Heart left ventricle (tissue), 16 donors: ENCODE measurements around the gene PRKCI. TPM values are rescaled to one million over a fixed set of nuclear protein-coding genes. Genes with fewer than 3 reads are reported as not detected.
"Not testable (repeated sequence)": the region's sequence is repeated elsewhere in the genome, so short reads cannot be mapped to it uniquely, and the experiment has no call there.

ENCODE experiments used
- ATAC-seq, 4 donors: fragments of 200-7000 bp; cut with Tn5 transposase; one replicate each; pipeline ENCODE4 v1.9.1; 2020 to 2022; ENCODE audit warnings: moderate library complexity in 4 of 4, mild to moderate bottlenecking in 3 of 4, moderate number of reproducible peaks in 1 of 4
- DNase-seq, 5 donors: peaks; one replicate each; pipeline ENCODE4 v3.0.0-alpha.2; 2020
- H3K27ac ChIP-seq, 12 donors: fragments of 200-600 bp; sonication (generic) in 4 of 12; one replicate each; pipeline versions ENCODE4 v1.5.0 to v1.8.0; 2016 to 2022; ENCODE audit warnings: mild to moderate bottlenecking in 2 of 12
- H3K27me3 ChIP-seq, 9 donors: fragments of 200-600 bp; sonication (generic) in 2 of 9; one replicate each; pipeline versions ENCODE4 v1.5.1 to v1.8.0; 2016 to 2022; ENCODE audit warnings: mild to moderate bottlenecking in 3 of 9
- H3K36me3 ChIP-seq, 9 donors: fragments of 200-600 bp; sonication (generic) in 2 of 9; one replicate each; pipeline versions ENCODE4 v1.5.0 to v1.8.0; 2018 to 2022; ENCODE audit warnings: mild to moderate bottlenecking in 2 of 9
- H3K4me1 ChIP-seq, 12 donors: fragments of 200-600 bp; sonication (generic) in 4 of 12; one replicate each; pipeline versions ENCODE4 v1.5.0 to v1.8.0; 2016 to 2022; ENCODE audit warnings: mild to moderate bottlenecking in 3 of 12
- H3K4me3 ChIP-seq, 12 donors: fragments of 200-600 bp; sonication (generic) in 4 of 12; one replicate each; pipeline versions ENCODE4 v1.5.0 to v1.8.0; 2017 to 2022; ENCODE audit warnings: mild to moderate bottlenecking in 9 of 12, moderate library complexity in 4 of 12
- H3K9me3 ChIP-seq, 12 donors: fragments of 200-600 bp; sonication (generic) in 4 of 12; one replicate each; pipeline versions ENCODE4 v1.5.0 to v1.8.0; 2016 to 2022; ENCODE audit warnings: mild to moderate bottlenecking in 1 of 12
- CTCF ChIP-seq, 12 donors: fragments of 200-600 bp; sonication (generic) in 4 of 12; IDR thresholded peaks; one replicate each; pipeline versions ENCODE4 v1.5.0 to v1.8.0; 2018 to 2022; ENCODE audit warnings: antibody characterized with exemption in 12 of 12, mild to moderate bottlenecking in 5 of 12
- POLR2A ChIP-seq, 2 donors: fragments of 450-650 bp; IDR thresholded peaks; one replicate each; pipeline ENCODE4 v1.6.1; 2017; ENCODE audit warnings: antibody characterized with exemption in 2 of 2, mild to moderate bottlenecking in 2 of 2, moderate library complexity in 2 of 2
- WGBS, 4 donors: extraction: QIAGEN DNeasy Blood & Tissue Kit in 2 of 4; methylation state at CpG; one replicate each; pipeline versions ENCODE4 v1.1.5 to v1.1.7; 2013 to 2018; 5-methylcytosine and 5-hydroxymethylcytosine counted together
- intact Hi-C, 10 donors: fragments of 100-400 bp; cut with DNase I; formaldehyde crosslinking; loops; one replicate each; pipeline versions ENCODE4 v1.11.1 to v1.14.2; 2022
- polyA plus RNA-seq, 2 donors: library from polyadenylated mRNA; stranded (reverse); fragments of 200-250 nt; gene quantifications; one replicate each; pipeline ENCODE4 v1.2.3, GENCODE V29; 2013
- total RNA-seq, 9 donors: library from RNA; depleted of rRNA in 2 of 9; stranded (reverse); fragments of >200 nt in 2 of 9; fragmentation: NEBNext Ultra II Directional in 3 of 9; extraction: Animal tissue kit (Norgen Biotek cat#: 25700) in 3 of 9; gene quantifications; one replicate each; pipeline versions ENCODE4 v1.1.0 to v1.2.4, GENCODE V29; 2016 to 2023
- donor health status: ischemic (EF 13 %, LVEDD 7.1; RV severe dilation, severe dysfunction).
- donor health status: healthy with polysubstance abuse.
- donor health status: DM: no; HTN: yes; CAD: no.
- donor health status: DM: no; HTN: no; CAD: no.
- donor health status: ischemic (EF 25% LVEDD 6.9; RV normal size, moderate dysfunction).
- donor health status: ischemic (EF 25% LVEDD 5.7; RV mildly dilated, moderate dysfunction).
- donor health status: healthy.
- donor health status: DM: yes; HTN: yes; CAD: no.
- donor health status: ischemic (EF 35%, LVEDD 5.7; RV mildly dilated, moderate dysfunction).
- donor health status: nonischemic (EF 11% LVEDD 7.7; RV severe dilation, severe dysfunction).
- donor health status: DM: yes; HTN: yes; CAD: no.
- donor health status: PGD.
- donor health status: ischemic (EF 29% LVEDD 5.4; RV normal size, mild dysfunction).
- donor health status: nonischemic (EF 23%, LVEDD 6.1; RV moderate dilation, normal function).

PRKCI gene
- total and polyA plus RNA-seq, 11 donors, result 4.5 to 26.9 (median 13.9) TPM

GRCh38 chr3:170330366-170330765 is 108.1 kb downstream of the PRKCI start:
- DNase-seq (no peak), ATAC-seq (no peak)
- Histone ChIP-seq H3K27ac (no peak overlapping the region), H3K9me3 (peaks cover 0 to 7% (median 0%) of the 10 kb centered on the region in 12 donors), H3K36me3 (no peaks in the 10 kb centered on the region), H3K4me1 (peaks cover 0 to 4% (median 0%) of the 10 kb centered on the region in 12 donors), H3K4me3 (no peak overlapping the region), H3K27me3 (no peaks in the 10 kb centered on the region)
- intact Hi-C loops, result no loop called here
- TF ChIP-seq POLR2A (IDR thresholded peaks at IDR 0.05) (no peak), CTCF (IDR thresholded peaks at IDR 0.05) (no peak)
- WGBS, 4 donors, result 80 to 96% (median 94%) methylated on average over 5 of the region's 5 CpGs

DNA sequence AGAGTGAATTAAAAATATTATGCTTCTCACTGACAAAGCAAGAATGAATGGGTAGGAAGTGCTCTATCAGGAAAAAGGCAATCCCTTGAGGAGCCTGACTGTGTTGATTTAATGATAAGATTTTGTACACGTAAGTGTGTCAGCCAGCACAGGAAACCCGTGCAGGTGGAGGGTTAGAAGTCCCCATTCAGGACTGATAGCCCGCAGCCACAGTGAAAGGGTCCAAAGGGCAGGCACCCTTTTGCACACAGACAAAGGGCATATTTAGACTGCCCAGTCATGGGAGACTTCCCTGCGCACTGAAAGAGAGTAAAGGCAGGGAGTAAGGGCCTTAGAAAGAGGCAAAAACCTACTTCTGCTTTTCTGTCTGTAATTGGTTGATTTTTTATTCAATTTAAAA is 108.9 kb downstream of the PRKCI start:
- no peaks in the 10 kb centered on the region for H3K27me3 ChIP-seq
- H3K4me3 ChIP-seq, result no peak overlapping the region
- H3K36me3 ChIP-seq, result no peaks in the 10 kb centered on the region
- whole genome bisulfite sequencing, 4 donors, result 50 to 59% (median 52%) methylated on average over 4 of the region's 4 CpGs
- H3K9me3 ChIP-seq, result peaks cover 0 to 7% (median 0%) of the 10 kb centered on the region in 12 donors
- peaks cover 0 to 4% (median 0%) of the 10 kb centered on the region in 12 donors for H3K4me1 ChIP-seq
- peak in 1 of 5 donors; percentile 15 for DNase-seq
- TF ChIP-seq POLR2A (IDR thresholded peaks at IDR 0.05), result no peak
- no peak for TF ChIP-seq CTCF (IDR thresholded peaks at IDR 0.05)
- intact Hi-C loops, result loop anchor here in 1 of 10 donors (1.0 kb wide), 1 partner anchor 13 kb away; no protein-coding TSS in a partner anchor
- H3K27ac ChIP-seq, result no peak overlapping the region
- peak in 3 of 4 donors; percentile 33 to 80 (median 45) for ATAC-seq

DNA sequence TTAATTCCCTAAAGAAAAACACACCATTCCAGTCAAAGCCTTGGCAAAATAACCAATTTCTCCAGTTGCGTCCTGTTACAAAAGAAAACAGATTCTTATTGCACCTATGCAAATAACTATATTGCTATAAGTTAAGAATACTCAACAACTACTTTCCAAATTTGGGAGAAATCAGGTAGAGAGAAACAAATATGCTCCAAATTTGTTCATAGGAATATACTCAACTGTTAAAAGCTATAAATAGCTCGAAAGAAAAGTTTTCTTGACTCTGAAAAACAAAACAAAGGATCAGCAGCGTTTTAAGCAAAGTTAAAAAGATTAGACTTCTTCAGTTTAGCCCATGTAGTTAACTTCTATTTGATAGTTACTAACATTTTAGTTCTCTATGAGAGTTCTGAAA is 115.2 kb downstream of the PRKCI start:
- Histone ChIP-seq H3K36me3 (no peaks in the 10 kb centered on the region), H3K4me1 (no peaks in the 10 kb centered on the region), H3K4me3 (no peak overlapping the region), H3K27ac (no peak overlapping the region), H3K27me3 (no peaks in the 10 kb centered on the region), H3K9me3 (peaks cover 0 to 10% (median 0%) of the 10 kb centered on the region in 12 donors)
- ATAC-seq (no peak), DNase-seq (no peak)
- 79 to 87% (median 82%) methylated on average over 3 of the region's 3 CpGs for WGBS, 4 donors
- intact Hi-C loops, result loop anchor here in 1 of 10 donors (1.0 kb wide), 1 partner anchor 14 kb away; no protein-coding TSS in a partner anchor
- TF ChIP-seq POLR2A (IDR thresholded peaks at IDR 0.05) (no peak), CTCF (IDR thresholded peaks at IDR 0.05) (no peak)

DNA sequence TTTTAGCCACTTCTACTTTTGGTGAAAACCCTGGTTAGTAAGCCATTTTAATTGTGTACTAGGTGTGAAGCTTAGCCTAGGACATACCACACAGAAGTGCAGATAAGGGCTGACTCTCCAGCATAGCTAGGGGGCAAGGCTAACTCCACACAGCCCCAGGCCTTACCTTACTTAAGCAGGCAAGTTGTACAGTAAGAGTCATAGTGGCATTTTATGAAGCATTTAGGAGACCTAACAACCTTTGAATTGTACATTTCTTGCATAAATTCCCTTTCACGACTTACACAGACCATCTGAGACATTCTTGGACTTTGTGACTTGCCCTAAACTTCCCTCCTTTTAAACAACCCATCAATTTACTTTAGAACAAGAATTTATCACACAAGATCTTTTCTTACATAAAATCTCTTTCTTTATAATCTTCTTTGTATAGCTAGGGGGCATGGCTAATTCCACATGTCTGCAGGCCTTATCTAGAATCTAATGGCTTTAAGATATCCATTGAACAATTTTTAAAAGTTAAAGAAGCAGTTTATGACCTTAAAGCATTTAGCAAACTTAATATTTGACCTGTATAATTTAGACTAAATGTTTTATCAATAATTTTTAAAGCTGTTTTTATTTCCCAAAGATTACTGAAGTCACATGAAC is 116.6 kb downstream of the PRKCI start:
- no peak for TF ChIP-seq POLR2A (IDR thresholded peaks at IDR 0.05)
- no peak for TF ChIP-seq CTCF (IDR thresholded peaks at IDR 0.05)
- intact Hi-C loops, result no loop called here
- H3K9me3 ChIP-seq, result peaks cover 0 to 10% (median 0%) of the 10 kb centered on the region in 12 donors
- 80 to 90% (median 85%) methylated on average over 1 of the region's 1 CpG for WGBS, 4 donors
- no peak for DNase-seq
- no peaks in the 10 kb centered on the region for H3K27me3 ChIP-seq
- ATAC-seq, result no peak
- H3K27ac ChIP-seq, result no peak overlapping the region
- peaks cover 0 to 2% (median 0%) of the 10 kb centered on the region in 12 donors for H3K4me1 ChIP-seq
- H3K4me3 ChIP-seq, result no peak overlapping the region
- no peaks in the 10 kb centered on the region for H3K36me3 ChIP-seq

DNA sequence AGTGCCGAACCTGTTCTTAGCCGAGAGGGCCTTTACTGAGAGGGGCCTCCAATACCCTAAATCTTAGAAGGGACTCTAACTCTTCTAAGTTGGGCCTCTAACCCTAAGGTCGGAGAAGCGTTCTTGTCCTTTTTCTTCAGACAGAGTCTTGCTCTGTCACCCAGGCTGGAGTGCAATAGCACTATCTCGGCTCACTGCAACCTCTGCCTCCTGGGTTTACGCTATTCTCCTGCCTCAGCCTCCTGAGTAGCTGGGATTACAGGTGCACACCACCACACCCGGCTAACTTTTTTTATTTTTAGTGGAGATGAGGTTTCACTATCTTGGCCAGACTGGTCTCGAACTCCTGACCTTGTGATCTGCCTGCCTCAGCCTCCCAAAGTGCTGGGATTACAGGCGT is 120.0 kb downstream of the PRKCI start:
- DNase-seq, H3K4me1 ChIP-seq, H3K27ac ChIP-seq, H3K4me3 ChIP-seq, H3K27me3 ChIP-seq, intact Hi-C loops, ATAC-seq, H3K36me3 ChIP-seq: not testable (repeated sequence)
- peaks cover 0 to 10% (median 0%) of the 10 kb centered on the region in 12 donors for H3K9me3 ChIP-seq
- WGBS, 4 donors, result 96 to 98% (median 97%) methylated on average over 9 of the region's 9 CpGs

DNA sequence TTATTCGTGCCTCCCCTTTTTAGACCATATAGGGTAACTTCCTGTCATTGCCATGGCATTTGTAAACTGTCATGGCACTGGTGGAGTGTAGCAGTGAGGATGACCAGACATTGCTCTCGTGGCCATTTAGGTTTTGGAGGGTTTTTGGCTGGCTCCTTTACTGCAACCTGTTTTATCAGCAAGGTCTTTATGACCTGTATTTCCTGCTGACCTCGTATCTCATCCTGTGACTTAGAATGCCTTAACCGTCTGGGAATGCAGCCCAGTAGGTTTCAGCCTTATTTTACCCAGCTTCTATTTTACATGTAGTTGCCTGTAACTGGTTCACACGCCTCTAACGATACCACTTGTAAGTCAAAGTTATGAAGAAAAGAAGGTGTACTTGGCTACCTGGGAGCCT is 121.6 kb downstream of the PRKCI start:
- H3K4me3 ChIP-seq, H3K9me3 ChIP-seq, H3K27me3 ChIP-seq, H3K36me3 ChIP-seq, H3K4me1 ChIP-seq: not testable (repeated sequence)
- intact Hi-C loops, result loop anchor here in 1 of 10 donors (1.0 kb wide), 1 partner anchor 13 kb away; no protein-coding TSS in a partner anchor
- ATAC-seq (peak in 3 of 4 donors; percentile 66 to 85 (median 74)), DNase-seq (peak in 1 of 5 donors; percentile 39)
- 22 to 31% (median 28%) methylated on average over 6 of the region's 6 CpGs for WGBS, 4 donors
- peak overlapping the region in 3 of 12 donors; percentile 2 to 48 (median 48) for H3K27ac ChIP-seq
